Gastrocnemius medialis (tissue), 4 donors: Measurements from ENCODE around the gene MBD5. TPM values are rescaled to one million over a fixed set of nuclear protein-coding genes. Genes with fewer than 3 reads are reported as not detected.

Experiments used
- ATAC-seq, 2 donors: fragments of 150-250 bp; one replicate each; pipeline ENCODE4 v1.9.1; 2016
- DNase-seq, 2 donors: peaks; one replicate each; pipeline ENCODE4 v3.0.0-alpha.2; 2019
- H3K27ac ChIP-seq, 4 donors: fragments of 200-600 bp; sonication (generic); 1 replicate in 1 of 4; 2 replicates in 3 of 4; pipeline ENCODE4 v1.5.1; 2016 to 2018; ENCODE audit warnings: mild to moderate bottlenecking in 2 of 4, moderate library complexity in 1 of 4
- H3K27me3 ChIP-seq, 3 donors: fragments of 200-600 bp; sonication (generic) in 2 of 3; 1 replicate in 1 of 3; 2 replicates in 2 of 3; pipeline versions ENCODE4 v1.5.1 to v1.6.0; 2016 to 2019; ENCODE audit warnings: mild to moderate bottlenecking in 1 of 3, moderate library complexity in 1 of 3
- H3K36me3 ChIP-seq, 2 donors: fragments of 200-600 bp; sonication (generic) in 1 of 2; one replicate each; pipeline ENCODE4 v1.5.1; 2017 to 2018
- H3K4me1 ChIP-seq, 2 donors: fragments of 200-600 bp; sonication (generic) in 1 of 2; one replicate each; pipeline ENCODE4 v1.5.1; 2016 to 2017; ENCODE audit warnings: mild to moderate bottlenecking in 2 of 2
- H3K4me3 ChIP-seq, 4 donors: fragments of 200-600 bp; sonication (generic) in 3 of 4; 1 replicate in 1 of 4; 2 replicates in 3 of 4; pipeline ENCODE4 v1.5.1; 2016 to 2019; ENCODE audit warnings: mild to moderate bottlenecking in 2 of 4
- H3K9me3 ChIP-seq, 3 donors: fragments of 200-600 bp; sonication (generic) in 2 of 3; 1 replicate in 1 of 3; 2 replicates in 2 of 3; pipeline ENCODE4 v1.5.1; 2016 to 2019
- POLR2A ChIP-seq, 2 donors: fragments of 450-650 bp; IDR thresholded peaks; one replicate each; pipeline ENCODE4 v1.6.1; 2017; ENCODE audit warnings: antibody characterized with exemption in 2 of 2, mild to moderate bottlenecking in 2 of 2, moderate library complexity in 2 of 2
- in situ Hi-C, 4 donors: fragments of 200-750 bp; cut with MboI; loops; one replicate each; pipeline versions ENCODE4 v1.15.0 to v1.8.0; 2017; ENCODE audit warnings: low sequenced_read_pairs in 4 of 4
- intact Hi-C: fragments of 100-400 bp; cut with DNase I; formaldehyde crosslinking; loops from one replicate; pipeline ENCODE4 v1.15.1; 2023; ENCODE audit warnings: low total_unique reads
- total RNA-seq, 4 donors: library from RNA; depleted of rRNA; stranded (reverse); fragments of >200 nt; gene quantifications; one replicate each; pipeline versions ENCODE4 v1.1.0 to v1.2.3, GENCODE V29; 2016
- TF ChIP-seq, protein P1 (sequence below), 5 experiments: fragments of 450-650 bp in 3 of 5; fragments of 200-600 bp in 2 of 5; sonication (generic) in 2 of 5; IDR thresholded peaks in 4 of 5; conservative IDR thresholded peaks in 1 of 5; 1 replicate in 4 of 5; 2 replicates in 1 of 5; pipeline ENCODE4 v1.5.1; 2016 to 2019; ENCODE audit warnings: antibody characterized with exemption in 5 of 5, mild to moderate bottlenecking in 3 of 5, moderate library complexity in 3 of 5

MBD5 gene
- total RNA-seq, 4 donors from 2014 or later = 15.2 to 27.2 (median 15.5) TPM

GRCh38 chr2:148063633-148064032 lies 42.7 kb downstream of the MBD5 start:
- no peaks in the 10 kb centered on the region for H3K36me3 ChIP-seq
- TF ChIP-seq, protein P1, sequence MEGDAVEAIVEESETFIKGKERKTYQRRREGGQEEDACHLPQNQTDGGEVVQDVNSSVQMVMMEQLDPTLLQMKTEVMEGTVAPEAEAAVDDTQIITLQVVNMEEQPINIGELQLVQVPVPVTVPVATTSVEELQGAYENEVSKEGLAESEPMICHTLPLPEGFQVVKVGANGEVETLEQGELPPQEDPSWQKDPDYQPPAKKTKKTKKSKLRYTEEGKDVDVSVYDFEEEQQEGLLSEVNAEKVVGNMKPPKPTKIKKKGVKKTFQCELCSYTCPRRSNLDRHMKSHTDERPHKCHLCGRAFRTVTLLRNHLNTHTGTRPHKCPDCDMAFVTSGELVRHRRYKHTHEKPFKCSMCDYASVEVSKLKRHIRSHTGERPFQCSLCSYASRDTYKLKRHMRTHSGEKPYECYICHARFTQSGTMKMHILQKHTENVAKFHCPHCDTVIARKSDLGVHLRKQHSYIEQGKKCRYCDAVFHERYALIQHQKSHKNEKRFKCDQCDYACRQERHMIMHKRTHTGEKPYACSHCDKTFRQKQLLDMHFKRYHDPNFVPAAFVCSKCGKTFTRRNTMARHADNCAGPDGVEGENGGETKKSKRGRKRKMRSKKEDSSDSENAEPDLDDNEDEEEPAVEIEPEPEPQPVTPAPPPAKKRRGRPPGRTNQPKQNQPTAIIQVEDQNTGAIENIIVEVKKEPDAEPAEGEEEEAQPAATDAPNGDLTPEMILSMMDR (IDR thresholded peaks at IDR 0.05 in 4 of 5, conservative IDR thresholded peaks at IDR 0.05 in 1 of 5) = no peak
- TF ChIP-seq POLR2A (IDR thresholded peaks at IDR 0.05) = no peak

GRCh38 chr2:148065936-148066335 lies 45.0 kb downstream of the MBD5 start:
- in situ Hi-C loops = no loop called here
- no peak for TF ChIP-seq POLR2A (IDR thresholded peaks at IDR 0.05)
- TF ChIP-seq, protein P1 (IDR thresholded peaks at IDR 0.05 in 4 of 5, conservative IDR thresholded peaks at IDR 0.05 in 1 of 5) = no peak
- no peak for ATAC-seq
- intact Hi-C loops = no loop called here
- Histone ChIP-seq H3K36me3 (no peaks in the 10 kb centered on the region), H3K4me1 (no peaks in the 10 kb centered on the region), H3K27me3 (no peaks in the 10 kb centered on the region), H3K4me3 (no peak overlapping the region), H3K9me3 (no peaks in the 10 kb centered on the region), H3K27ac (no peak overlapping the region)
- DNase-seq = no peak

More at GRCh38 chr2:148063633-148064032, 42.7 kb downstream of the MBD5 start:
- DNase-seq (no peak), ATAC-seq (no peak)
- H3K9me3 ChIP-seq = no peaks in the 10 kb centered on the region
- intact Hi-C loops = no loop called here
- H3K4me1 ChIP-seq = no peaks in the 10 kb centered on the region
- in situ Hi-C loops = no loop called here
- no peaks in the 10 kb centered on the region for H3K27me3 ChIP-seq
- H3K27ac ChIP-seq = no peak overlapping the region
- no peak overlapping the region for H3K4me3 ChIP-seq

DNA sequence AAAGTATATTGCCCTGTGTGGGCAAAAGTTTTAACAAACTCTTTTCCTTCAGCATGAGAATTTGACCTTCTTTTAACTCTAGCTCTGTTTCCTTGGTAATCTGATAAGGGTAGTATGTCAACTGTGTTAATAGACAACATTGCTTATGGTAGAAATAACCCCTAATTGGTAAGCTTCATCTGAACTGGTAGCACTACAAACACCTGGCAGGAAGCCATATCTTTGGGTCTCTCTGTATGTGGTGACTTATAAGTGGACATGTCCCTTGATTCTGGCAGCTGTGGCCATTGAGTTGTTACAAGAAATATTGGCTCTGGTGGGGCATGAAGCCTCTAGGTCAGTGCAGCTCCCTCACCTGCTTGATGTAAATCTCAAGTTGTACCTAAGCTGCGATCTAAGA lies 46.9 kb downstream of the MBD5 start:
- Histone ChIP-seq H3K27me3 (no peaks in the 10 kb centered on the region), H3K36me3 (no peaks in the 10 kb centered on the region), H3K4me3 (no peak overlapping the region), H3K27ac (no peak overlapping the region), H3K9me3 (no peaks in the 10 kb centered on the region), H3K4me1 (no peaks in the 10 kb centered on the region)
- ATAC-seq = no peak
- intact Hi-C loops = no loop called here
- TF ChIP-seq POLR2A (IDR thresholded peaks at IDR 0.05) = no peak
- TF ChIP-seq, protein P1 (IDR thresholded peaks at IDR 0.05 in 4 of 5, conservative IDR thresholded peaks at IDR 0.05 in 1 of 5) = no peak
- in situ Hi-C loops = no loop called here
- no peak for DNase-seq

DNA sequence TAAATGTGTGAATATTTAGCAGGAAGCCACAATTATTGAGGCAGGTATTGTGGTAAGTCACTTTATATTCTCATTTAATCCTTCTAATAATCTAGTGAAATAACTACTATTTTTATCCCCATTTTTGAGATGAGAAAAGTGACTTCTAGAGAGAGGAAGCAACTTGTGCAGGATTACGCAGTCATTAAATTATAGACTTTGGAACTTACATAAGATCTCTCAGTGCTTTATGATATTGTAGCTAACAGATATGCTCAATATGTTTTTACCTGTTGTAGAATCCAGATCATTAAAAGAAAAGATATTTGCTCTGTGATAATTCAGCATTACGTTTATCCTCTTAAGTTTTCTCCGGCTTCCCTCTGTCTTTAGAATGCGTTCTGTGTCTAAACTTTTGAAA lies 50.5 kb downstream of the MBD5 start:
- Histone ChIP-seq H3K4me1 (no peaks in the 10 kb centered on the region), H3K36me3 (no peaks in the 10 kb centered on the region), H3K9me3 (no peaks in the 10 kb centered on the region), H3K4me3 (no peak overlapping the region), H3K27me3 (no peaks in the 10 kb centered on the region), H3K27ac (no peak overlapping the region)
- DNase-seq (no peak), ATAC-seq (no peak)
- no peak for TF ChIP-seq POLR2A (IDR thresholded peaks at IDR 0.05)
- TF ChIP-seq, protein P1 (IDR thresholded peaks at IDR 0.05 in 4 of 5, conservative IDR thresholded peaks at IDR 0.05 in 1 of 5) = no peak
- intact Hi-C loops (no loop called here), in situ Hi-C loops (no loop called here)

GRCh38 chr2:148096012-148096411 lies 75.1 kb downstream of the MBD5 start:
- DNase-seq (no peak), ATAC-seq (no peak)
- in situ Hi-C loops (no loop called here), intact Hi-C loops (no loop called here)
- Histone ChIP-seq H3K36me3 (no peaks in the 10 kb centered on the region), H3K4me3 (no peak overlapping the region), H3K27ac (no peak overlapping the region), H3K27me3 (no peaks in the 10 kb centered on the region), H3K4me1 (no peaks in the 10 kb centered on the region), H3K9me3 (no peaks in the 10 kb centered on the region)
- TF ChIP-seq POLR2A (IDR thresholded peaks at IDR 0.05) = no peak
- TF ChIP-seq, protein P1 (IDR thresholded peaks at IDR 0.05 in 4 of 5, conservative IDR thresholded peaks at IDR 0.05 in 1 of 5) = no peak
